OCI-LY7 (cell line): Measurements from ENCODE around the gene TFEC. TPM values are rescaled to one million over a fixed set of nuclear protein-coding genes. Genes with fewer than 3 reads are reported as not detected.
"Not testable (repeated sequence)": the region's sequence is repeated elsewhere in the genome, so short reads cannot be mapped to it uniquely, and the experiment has no call there.

Experiments
- BruUV-seq: library from RNA; stranded (reverse); fragments of 400-500 nt; replicated peaks from 2 replicates; lab custom pipeline; 2021; lab: Mats Ljungman, UMichigan
- CTCF ChIA-PET: fragments of 300-600 bp; sonication (Branson Sonifier 250); formaldehyde crosslinking; loops from one replicate; lab custom pipeline; 2022; ENCODE audit warnings: antibody characterized with exemption; ENCODE audit not compliant: unreplicated experiment; lab: Charles Lee
- POLR2A ChIA-PET: fragments of 300-600 bp; sonication (Branson Sonifier 250); formaldehyde crosslinking; loops from one replicate; lab custom pipeline; 2022; ENCODE audit warnings: antibody characterized with exemption; lab: Charles Lee
- DNase-seq: peaks from one replicate; pipeline ENCODE4 v3.0.0-alpha.2; 2015; ENCODE audit warnings: low spot score
- H2AFZ ChIP-seq: fragments of 200-600 bp; sonication (generic), shearing (Covaris generic); 2 replicates; pipeline ENCODE4 v1.6.1; 2014; ENCODE audit warnings: mild to moderate bottlenecking, antibody characterized with exemption, low read length, moderate library complexity
- H3K27ac ChIP-seq: fragments of 200-600 bp; sonication (generic); 2 replicates; pipeline ENCODE4 v1.5.1; 2014; ENCODE audit warnings: mixed run types, low read depth, mild to moderate bottlenecking, moderate library complexity, low read length, inconsistent platforms; ENCODE audit not compliant: poor library complexity, severe bottlenecking
- H3K36me3 ChIP-seq: fragments of 200-600 bp; sonication (generic); 2 replicates; pipeline ENCODE4 v1.6.1; 2014; ENCODE audit warnings: mild to moderate bottlenecking, antibody characterized with exemption, low read length, moderate library complexity, mixed read lengths; ENCODE audit not compliant: insufficient read depth
- H3K4me1 ChIP-seq: fragments of 200-600 bp; sonication (generic); 2 replicates; pipeline ENCODE4 v1.5.1; 2014; ENCODE audit warnings: mild to moderate bottlenecking, low read length; ENCODE audit not compliant: insufficient read depth, poor library complexity, severe bottlenecking
- H3K4me2 ChIP-seq: fragments of 200-600 bp; sonication (generic); 2 replicates; pipeline ENCODE4 v1.6.1; 2014; ENCODE audit warnings: mild to moderate bottlenecking, low read length
- H3K4me3 ChIP-seq: fragments of 200-600 bp; sonication (generic); 2 replicates; pipeline ENCODE4 v1.5.1; 2014; ENCODE audit warnings: mild to moderate bottlenecking, low read depth, low read length; ENCODE audit not compliant: poor library complexity, severe bottlenecking
- H3K79me2 ChIP-seq: fragments of 200-600 bp; sonication (generic); 2 replicates; pipeline ENCODE4 v1.6.1; 2016; ENCODE audit warnings: low read depth, mild to moderate bottlenecking, low read length, moderate library complexity, mixed read lengths; ENCODE audit not compliant: insufficient read depth
- H3K9me2 ChIP-seq: fragments of 200-600 bp; sonication (generic); 2 replicates; pipeline ENCODE4 v1.6.1; 2016; ENCODE audit warnings: mild to moderate bottlenecking, low read length, mixed read lengths; ENCODE audit not compliant: insufficient read depth
- H3K9me3 ChIP-seq: fragments of 200-600 bp; sonication (generic); 2 replicates; pipeline ENCODE4 v1.6.1; 2014; ENCODE audit warnings: mild to moderate bottlenecking, mixed run types, low read length, mixed read lengths
- H4K20me1 ChIP-seq: fragments of 200-600 bp; sonication (generic); 2 replicates; pipeline ENCODE4 v1.6.1; 2014; ENCODE audit warnings: mild to moderate bottlenecking, antibody characterized with exemption, low read length, moderate library complexity, mixed read lengths; ENCODE audit not compliant: insufficient read depth
- EZH2phosphoT487 ChIP-seq: fragments of 200-600 bp; sonication (generic); IDR thresholded peaks from 2 replicates; pipeline ENCODE4 v1.6.1; 2018; ENCODE audit warnings: low read depth, borderline replicate concordance, mild to moderate bottlenecking, mixed run types, antibody characterized with exemption, low read length, moderate library complexity, mixed read lengths
- intact Hi-C: fragments of 100-400 bp; cut with micrococcal nuclease; formaldehyde crosslinking; loops from one replicate; pipeline ENCODE4 v1.10.0; 2022; ENCODE audit not compliant: unreplicated experiment
- total RNA-seq, 2 experiments: library from RNA; depleted of rRNA in 1 of 2; stranded (reverse); fragments of >200 nt in 1 of 2; shearing (Covaris generic) in 1 of 2; gene quantifications; 2 replicates each; pipeline ENCODE4 v1.2.3, GENCODE V29; 2014 to 2022
- TF ChIP-seq, protein P1 (sequence below): fragments of 200-600 bp; sonication (generic); conservative IDR thresholded peaks from 2 replicates; pipeline ENCODE4 v1.5.1; 2014; ENCODE audit warnings: mild to moderate bottlenecking, antibody characterized with exemption, low read length, moderate library complexity, mixed read lengths

Gene TFEC
- total RNA-seq, 2 experiments from 2014 or later, result 2.2 TPM; not detected in 1

DNA sequence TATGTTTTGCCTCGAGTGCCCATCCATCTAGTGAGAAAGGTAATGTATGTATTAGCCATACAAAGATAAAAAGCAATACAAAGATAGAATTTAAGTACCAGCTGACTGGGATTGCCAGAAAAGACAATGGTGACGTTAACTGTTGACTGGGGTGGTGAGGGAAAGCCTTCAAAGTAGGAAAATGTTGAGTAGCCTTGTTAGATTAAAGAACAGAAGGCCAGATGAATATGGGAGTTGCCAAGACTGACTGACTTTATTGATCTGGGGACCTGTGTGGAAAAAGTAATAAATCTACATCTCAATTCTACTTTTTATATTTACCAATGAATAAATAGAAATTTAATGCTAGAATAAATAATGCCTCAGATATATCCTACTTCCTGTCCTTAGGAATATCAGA lies 97.7 kb downstream of the TFEC start:
- ChIA-PET POLR2A (no interaction called here), CTCF (no interaction called here)
- Histone ChIP-seq H3K4me2 (no peak overlapping the region), H3K9me2 (no peaks in the 10 kb centered on the region), H3K9me3 (no peaks in the 10 kb centered on the region), H2AFZ (no peak overlapping the region), H4K20me1 (no peaks in the 10 kb centered on the region), H3K36me3 (no peaks in the 10 kb centered on the region), H3K4me1 (no peaks in the 10 kb centered on the region), H3K27ac (no peak overlapping the region), H3K4me3 (no peak overlapping the region), H3K79me2 (no peaks in the 10 kb centered on the region)
- DNase-seq, result no peak
- BruUV-seq, result no TSS peak
- intact Hi-C loops, result no loop called here
- TF ChIP-seq EZH2phosphoT487, result no peak
- TF ChIP-seq, protein P1, sequence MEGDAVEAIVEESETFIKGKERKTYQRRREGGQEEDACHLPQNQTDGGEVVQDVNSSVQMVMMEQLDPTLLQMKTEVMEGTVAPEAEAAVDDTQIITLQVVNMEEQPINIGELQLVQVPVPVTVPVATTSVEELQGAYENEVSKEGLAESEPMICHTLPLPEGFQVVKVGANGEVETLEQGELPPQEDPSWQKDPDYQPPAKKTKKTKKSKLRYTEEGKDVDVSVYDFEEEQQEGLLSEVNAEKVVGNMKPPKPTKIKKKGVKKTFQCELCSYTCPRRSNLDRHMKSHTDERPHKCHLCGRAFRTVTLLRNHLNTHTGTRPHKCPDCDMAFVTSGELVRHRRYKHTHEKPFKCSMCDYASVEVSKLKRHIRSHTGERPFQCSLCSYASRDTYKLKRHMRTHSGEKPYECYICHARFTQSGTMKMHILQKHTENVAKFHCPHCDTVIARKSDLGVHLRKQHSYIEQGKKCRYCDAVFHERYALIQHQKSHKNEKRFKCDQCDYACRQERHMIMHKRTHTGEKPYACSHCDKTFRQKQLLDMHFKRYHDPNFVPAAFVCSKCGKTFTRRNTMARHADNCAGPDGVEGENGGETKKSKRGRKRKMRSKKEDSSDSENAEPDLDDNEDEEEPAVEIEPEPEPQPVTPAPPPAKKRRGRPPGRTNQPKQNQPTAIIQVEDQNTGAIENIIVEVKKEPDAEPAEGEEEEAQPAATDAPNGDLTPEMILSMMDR, result no peak

DNA sequence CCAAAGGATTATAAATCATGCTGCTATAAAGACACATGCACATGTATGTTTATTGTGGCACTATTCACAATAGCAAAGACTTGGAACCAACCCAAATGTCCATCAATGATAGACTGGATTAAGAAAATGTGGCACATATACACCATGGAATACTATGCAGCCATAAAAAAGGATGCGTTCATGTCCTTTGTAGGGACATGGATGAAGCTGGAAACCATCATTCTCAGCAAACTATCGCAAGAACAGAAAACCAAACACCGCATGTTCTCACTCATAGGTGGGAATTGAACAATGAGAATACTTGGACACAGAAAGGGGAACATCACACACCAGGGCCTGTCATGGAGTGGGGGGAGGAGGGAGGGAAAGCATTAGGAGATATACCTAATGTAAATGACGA lies 100.4 kb downstream of the TFEC start:
- H3K4me2 ChIP-seq, POLR2A ChIA-PET, H3K4me3 ChIP-seq, intact Hi-C loops, H3K36me3 ChIP-seq, DNase-seq, H3K79me2 ChIP-seq, H2AFZ ChIP-seq, H4K20me1 ChIP-seq, H3K4me1 ChIP-seq, H3K9me2 ChIP-seq, CTCF ChIA-PET, H3K9me3 ChIP-seq, H3K27ac ChIP-seq, BruUV-seq: not testable (repeated sequence)

DNA sequence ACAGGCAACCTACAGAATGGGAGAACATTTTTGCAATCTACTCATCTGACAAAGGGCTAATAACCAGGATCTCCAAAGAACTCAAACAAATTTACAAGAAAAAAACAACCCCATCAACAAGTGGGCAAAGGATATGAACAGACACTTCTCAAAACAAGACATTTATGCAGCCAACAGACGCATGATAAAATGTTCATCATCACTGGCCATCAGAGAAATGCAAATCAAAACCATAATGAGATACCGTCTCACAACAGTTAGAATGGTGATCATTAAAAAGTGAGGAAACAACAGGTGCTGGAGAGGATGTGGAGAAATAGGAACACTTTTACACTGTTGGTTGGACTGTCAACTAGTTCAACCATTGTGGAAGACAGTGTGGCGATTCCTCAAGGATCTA lies 100.8 kb downstream of the TFEC start:
- CTCF ChIA-PET, H3K4me1 ChIP-seq, BruUV-seq: not testable (repeated sequence)

DNA sequence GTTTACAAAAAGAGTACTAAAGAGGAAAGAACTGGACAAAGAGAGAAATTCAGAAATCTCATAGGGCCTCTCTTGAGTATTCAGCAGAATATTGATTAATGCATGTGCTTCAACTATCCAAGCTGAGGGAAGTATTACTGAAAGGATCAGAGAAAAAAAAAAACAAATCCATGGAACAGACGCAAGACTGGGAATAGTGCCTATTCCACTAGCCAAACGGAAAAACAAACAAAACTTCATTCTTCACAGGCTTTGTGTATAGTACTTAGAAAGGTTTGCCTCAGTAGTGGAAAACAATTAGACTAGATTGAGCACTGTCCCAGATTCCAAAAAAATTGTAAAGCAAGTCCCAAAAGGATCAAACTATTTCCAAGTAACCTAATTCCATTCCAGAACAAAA lies 106.2 kb downstream of the TFEC start:
- no peaks in the 10 kb centered on the region for H3K79me2 ChIP-seq
- BruUV-seq, result no TSS peak
- H3K4me2 ChIP-seq, result no peak overlapping the region
- H3K9me2 ChIP-seq, result no peaks in the 10 kb centered on the region
- no peaks in the 10 kb centered on the region for H3K36me3 ChIP-seq
- intact Hi-C loops, result no loop called here
- DNase-seq, result no peak
- ChIA-PET POLR2A (no interaction called here), CTCF (no interaction called here)
- no peaks in the 10 kb centered on the region for H3K9me3 ChIP-seq
- TF ChIP-seq, protein P1, result no peak
- no peak for TF ChIP-seq EZH2phosphoT487
- no peak overlapping the region for H3K27ac ChIP-seq
- no peaks in the 10 kb centered on the region for H4K20me1 ChIP-seq
- no peak overlapping the region for H2AFZ ChIP-seq
- H3K4me1 ChIP-seq, result no peaks in the 10 kb centered on the region
- H3K4me3 ChIP-seq, result no peak overlapping the region

More for the DNA sequence above, 100.8 kb downstream of the TFEC start:
- intact Hi-C loops, H3K9me3 ChIP-seq, H3K4me3 ChIP-seq, POLR2A ChIA-PET, H3K9me2 ChIP-seq, H3K4me2 ChIP-seq, H3K27ac ChIP-seq, H2AFZ ChIP-seq, H3K36me3 ChIP-seq, H3K79me2 ChIP-seq, H4K20me1 ChIP-seq, DNase-seq: not testable (repeated sequence)
